ENCODE data around the gene NLK. TPM values are rescaled to one million over a fixed set of nuclear protein-coding genes. Genes with fewer than 3 reads are reported as not detected.

Gene NLK
- total and polyA plus RNA-seq, 2 of the 4 experiments (the other 2 are of a cell fraction), result 15.3 to 23.3 TPM

- Histone ChIP-seq H2AFZ (replicated peaks; ENCODE audit: low read length, poor library complexity) (no peak overlapping the region), H3K56ac (ENCODE audit: extremely low read depth, insufficient read depth, low read length) (no peak overlapping the region), H4K8ac (ENCODE audit: low read depth in 2 of 2, low read length in 2 of 2) (no peak overlapping the region), H2BK120ac (ENCODE audit: low read depth, low read length) (no peak overlapping the region), H3K18ac (ENCODE audit: low read depth, low read length) (no peak overlapping the region), H3K23ac (ENCODE audit: low read depth, low read length) (no peak overlapping the region), H3K4me2 (ENCODE audit: low read depth, low read length) (no peak overlapping the region), H3K4ac (ENCODE audit: low read depth, low read length) (no peak overlapping the region), H3K4me1 (ENCODE audit: control insufficient read depth, insufficient read depth, low read length) (peaks cover 3% of the 10 kb centered on the region; the same call in 1 of the 2 replicates), H3K9me3 (ENCODE audit: control insufficient read depth, insufficient read depth, low read length) (no peaks in the 10 kb centered on the region), H2BK5ac (ENCODE audit: low read depth, low read length, poor library complexity, severe bottlenecking) (no peak overlapping the region), H2BK15ac (ENCODE audit: low read depth, low read length) (no peak overlapping the region), H4K91ac (ENCODE audit: insufficient read depth, low read depth, low read length) (no peak overlapping the region), H3K4me3 (ENCODE audit: insufficient read depth, low read depth, low read length) (no peak overlapping the region), H4K5ac (ENCODE audit: low read depth, low read length) (no peak overlapping the region), H4K20me1 (ENCODE audit: insufficient read depth, low read length) (no peaks in the 10 kb centered on the region), H3K27ac (ENCODE audit: insufficient read depth, low read length) (no peak overlapping the region), H3K14ac (replicated peaks; ENCODE audit: low read depth, low read length) (no peak overlapping the region), H3K79me1 (ENCODE audit: low read depth in 1 of 2, low read length in 2 of 2) (0 out of 4 replicates have a peak, but pooled peaks cover 0 to 3% of the 10 kb centered on the region in 2 experiments), H3K9me1 (ENCODE audit: insufficient read depth, low read length) (peaks cover 7% of the 10 kb centered on the region; the same call in 1 of the 2 replicates), H3K9ac (ENCODE audit: low read depth, low read length) (no peak overlapping the region), H3K27me3 (ENCODE audit: control insufficient read depth, insufficient read depth, low read length) (no peaks in the 10 kb centered on the region), H2AK5ac (ENCODE audit: low read depth, low read length) (no peak overlapping the region), H3K36me3 (ENCODE audit: control insufficient read depth, insufficient read depth, low read length) (peaks cover 26% of the 10 kb centered on the region), H2AK9ac (replicated peaks; ENCODE audit: low read depth, low read length, poor library complexity) (no peak overlapping the region), H2BK20ac (ENCODE audit: low read depth, low read length) (no peak overlapping the region)
- BruUV-seq (replicated peaks), result no TSS peak
- CTCF ChIA-PET, result no interaction called here
- ATAC-seq (ENCODE audit: low read depth) (no peak), DNase-seq (no peak)
- intact Hi-C loops (cut with micrococcal nuclease) (loop anchor here (10.0 kb wide), 1 partner anchor 302 kb away; the partner anchor contains the start of gene LYRM9), dilution Hi-C loops (cut with HindIII; ENCODE audit: low sequenced_read_pairs, unreplicated experiment) (no loop called here), in situ Hi-C loops (cut with MboI; ENCODE audit: low sequenced_read_pairs) (no loop called here)
- no CpG with 5 or more reads among the region's 1 CpG for WGBS, 2 experiments (ENCODE audit: extremely low coverage in 2 of 2, insufficient read length in 1 of 2)
- TF ChIP-seq, protein P1, sequence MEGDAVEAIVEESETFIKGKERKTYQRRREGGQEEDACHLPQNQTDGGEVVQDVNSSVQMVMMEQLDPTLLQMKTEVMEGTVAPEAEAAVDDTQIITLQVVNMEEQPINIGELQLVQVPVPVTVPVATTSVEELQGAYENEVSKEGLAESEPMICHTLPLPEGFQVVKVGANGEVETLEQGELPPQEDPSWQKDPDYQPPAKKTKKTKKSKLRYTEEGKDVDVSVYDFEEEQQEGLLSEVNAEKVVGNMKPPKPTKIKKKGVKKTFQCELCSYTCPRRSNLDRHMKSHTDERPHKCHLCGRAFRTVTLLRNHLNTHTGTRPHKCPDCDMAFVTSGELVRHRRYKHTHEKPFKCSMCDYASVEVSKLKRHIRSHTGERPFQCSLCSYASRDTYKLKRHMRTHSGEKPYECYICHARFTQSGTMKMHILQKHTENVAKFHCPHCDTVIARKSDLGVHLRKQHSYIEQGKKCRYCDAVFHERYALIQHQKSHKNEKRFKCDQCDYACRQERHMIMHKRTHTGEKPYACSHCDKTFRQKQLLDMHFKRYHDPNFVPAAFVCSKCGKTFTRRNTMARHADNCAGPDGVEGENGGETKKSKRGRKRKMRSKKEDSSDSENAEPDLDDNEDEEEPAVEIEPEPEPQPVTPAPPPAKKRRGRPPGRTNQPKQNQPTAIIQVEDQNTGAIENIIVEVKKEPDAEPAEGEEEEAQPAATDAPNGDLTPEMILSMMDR (conservative IDR thresholded peaks at IDR 0.05; ENCODE audit: low read depth, low read length), result no peak
- TF ChIP-seq BHLHE40 (IDR thresholded peaks at IDR 0.05; ENCODE audit: low read depth, low read length), result no peak
- TF ChIP-seq FOS (IDR thresholded peaks at IDR 0.05; ENCODE audit: low read depth, low read length), result no peak
- TF ChIP-seq CHD1 (IDR thresholded peaks at IDR 0.05; ENCODE audit: low read depth, low read length), result no peak
- TF ChIP-seq RCOR1 (IDR thresholded peaks at IDR 0.05; ENCODE audit: insufficient replicate concordance, low read length), result no peak
- TF ChIP-seq MAFK (IDR thresholded peaks at IDR 0.05; ENCODE audit: low read depth, low read length), result no peak
- TF ChIP-seq, protein P2, sequence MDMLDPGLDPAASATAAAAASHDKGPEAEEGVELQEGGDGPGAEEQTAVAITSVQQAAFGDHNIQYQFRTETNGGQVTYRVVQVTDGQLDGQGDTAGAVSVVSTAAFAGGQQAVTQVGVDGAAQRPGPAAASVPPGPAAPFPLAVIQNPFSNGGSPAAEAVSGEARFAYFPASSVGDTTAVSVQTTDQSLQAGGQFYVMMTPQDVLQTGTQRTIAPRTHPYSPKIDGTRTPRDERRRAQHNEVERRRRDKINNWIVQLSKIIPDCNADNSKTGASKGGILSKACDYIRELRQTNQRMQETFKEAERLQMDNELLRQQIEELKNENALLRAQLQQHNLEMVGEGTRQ (IDR thresholded peaks at IDR 0.05; ENCODE audit: low read depth, low read length), result no peak
- TF ChIP-seq ELK1 (IDR thresholded peaks at IDR 0.05; ENCODE audit: borderline replicate concordance, low read depth, low read length), result no peak
- TF ChIP-seq RAD21 (IDR thresholded peaks at IDR 0.05; ENCODE audit: low read length), result no peak
- no peak for TF ChIP-seq POLR2A (IDR thresholded peaks at IDR 0.05; ENCODE audit: low read depth, low read length)
- no peak for TF ChIP-seq NFE2L2 (IDR thresholded peaks at IDR 0.05; ENCODE audit: low read depth, low read length)
- TF ChIP-seq MXI1 (IDR thresholded peaks at IDR 0.05; ENCODE audit: borderline replicate concordance, low read depth, low read length), result no peak
- no peak for TF ChIP-seq MAZ (IDR thresholded peaks at IDR 0.05; ENCODE audit: borderline replicate concordance, low read depth, low read length)
- no peak for TF ChIP-seq RFX5 (IDR thresholded peaks at IDR 0.05; ENCODE audit: low read depth, low read length)
- TF ChIP-seq CEBPB (IDR thresholded peaks at IDR 0.05; ENCODE audit: low read depth, low read length), result no peak
- no peak for TF ChIP-seq SMC3 (IDR thresholded peaks at IDR 0.05; ENCODE audit: low read depth, low read length)
- POLR2A ChIA-PET (ENCODE audit: unreplicated experiment), result no interaction called here
Measured at GRCh38 chr17:28196636-28197035, 154.2 kb downstream of the NLK start.

All from IMR-90 (cell line).